HepG2 (cell line): ENCODE results near the gene ZBTB7B. TPM values are rescaled to one million over a fixed set of nuclear protein-coding genes. Genes with fewer than 3 reads are reported as not detected.

Source experiments
- ATAC-seq: fragments of 200-7000 bp; cut with Tn5 transposase; 3 replicates; pipeline ENCODE4 v1.9.1; 2020; ENCODE audit warnings: mild to moderate bottlenecking, moderate library complexity
- BruUV-seq: library from RNA; stranded (reverse); fragments of 400-500 nt; replicated peaks from 2 replicates; lab custom pipeline; 2021; lab: Mats Ljungman, UMichigan
- CTCF ChIA-PET: fragments of 300-600 bp; formaldehyde crosslinking; extraction: SDS; loops from one replicate; lab custom pipeline; 2021; ENCODE audit warnings: low total read pairs, inconsistent platforms, low intra/inter-chr PET ratio; lab: Yijun Ruan, JAX
- POLR2A ChIA-PET: fragments of 350-600 bp; sonication (Branson Sonifier 250); formaldehyde crosslinking; loops from one replicate; lab custom pipeline; 2020; ENCODE audit warnings: antibody characterized with exemption, inconsistent platforms; lab: Yijun Ruan, JAX
- DNase-seq: peaks from one replicate; pipeline ENCODE4 v3.0.0-alpha.2; 2015; ENCODE audit warnings: low spot score
- FAIRE-seq: peaks from 3 replicates; lab custom pipeline; 2011; peaks lifted over from hg19 to GRCh38; lab: Jason Lieb, UNC
- H2AFZ ChIP-seq: one replicate; pipeline ENCODE4 v1.6.1; 2011; ENCODE audit warnings: low read length, inconsistent platforms
- H3K27ac ChIP-seq: fragments of 300-600 bp; 3 replicates; pipeline ENCODE4 v1.8.0; 2011; ENCODE audit warnings: mixed run types, mild to moderate bottlenecking, mixed read lengths, low read length, inconsistent platforms; ENCODE audit not compliant: insufficient read depth; ENCODE audit errors: extremely low read length
- H3K27me3 ChIP-seq, 2 experiments: fragments of 200-600 bp in 1 of 2; 2 replicates in 1 of 2; 3 replicates in 1 of 2; pipeline versions ENCODE4 v1.6.0 to v1.8.0; 2011; ENCODE audit warnings: low read length in 2 of 2, mild to moderate bottlenecking in 2 of 2, moderate library complexity in 2 of 2, inconsistent platforms in 1 of 2; ENCODE audit not compliant: insufficient read depth in 2 of 2, control insufficient read depth in 1 of 2
- H3K36me3 ChIP-seq, 2 experiments: fragments of 200-600 bp in 1 of 2; replicated peaks in 1 of 2; 2 replicates in 1 of 2; 3 replicates in 1 of 2; pipeline versions ENCODE4 v1.5.1 to v1.8.0; 2011; ENCODE audit warnings: low read length in 2 of 2, inconsistent platforms in 1 of 2; ENCODE audit not compliant: insufficient read depth in 2 of 2, control insufficient read depth in 1 of 2
- H3K4me1 ChIP-seq: 2 replicates; pipeline ENCODE4 v1.5.1; 2012; ENCODE audit warnings: low read length, inconsistent platforms; ENCODE audit not compliant: insufficient read depth
- H3K4me2 ChIP-seq: 2 replicates; pipeline ENCODE4 v1.6.0; 2011; ENCODE audit warnings: low read depth, low read length, inconsistent platforms
- H3K4me3 ChIP-seq, 3 experiments: fragments of 200-600 bp in 1 of 3; sonication (generic), shearing (Covaris generic) in 1 of 3; replicated peaks in 1 of 3; 2 replicates each; pipeline ENCODE4 v1.5.1; 2011 to 2016; ENCODE audit warnings: low read length in 3 of 3, inconsistent platforms in 2 of 3, low read depth in 2 of 3, mild to moderate bottlenecking in 2 of 3, control low read depth in 1 of 3, mixed read lengths in 1 of 3; ENCODE audit not compliant: insufficient read depth in 1 of 3
- H3K79me2 ChIP-seq: one replicate; pipeline ENCODE4 v1.6.1; 2011; ENCODE audit warnings: low read length, inconsistent platforms; ENCODE audit not compliant: insufficient read depth
- H3K9ac ChIP-seq: 2 replicates; pipeline ENCODE4 v1.6.0; 2011; ENCODE audit warnings: mild to moderate bottlenecking, low read depth, low read length, inconsistent platforms; ENCODE audit not compliant: insufficient read depth
- H3K9me3 ChIP-seq: 2 replicates; pipeline ENCODE4 v1.5.1; 2012; ENCODE audit warnings: mild to moderate bottlenecking, low read length
- H4K20me1 ChIP-seq: 2 replicates; pipeline ENCODE4 v1.6.0; 2011; ENCODE audit warnings: inconsistent platforms, mild to moderate bottlenecking, low read length, moderate library complexity; ENCODE audit not compliant: insufficient read depth
- AKAP8 ChIP-seq: sonication (generic); formaldehyde crosslinking; IDR thresholded peaks from 2 replicates; pipeline ENCODE4 v1.5.1; 2020; ENCODE audit warnings: mild to moderate bottlenecking, missing genetic modification reagents
- CBX1 ChIP-seq: IDR thresholded peaks from one replicate; pipeline ENCODE4 v1.6.1; 2016; ENCODE audit warnings: antibody characterized with exemption, low read depth
- HOXA5 ChIP-seq: sonication (generic); formaldehyde crosslinking; IDR thresholded peaks from 2 replicates; pipeline ENCODE4 v1.4.0; 2020; ENCODE audit warnings: missing genetic modification reagents
- RELA ChIP-seq: sonication (generic); formaldehyde crosslinking; IDR thresholded peaks from 2 replicates; pipeline ENCODE4 v1.4.0; 2020; ENCODE audit warnings: missing genetic modification reagents
- THAP11 ChIP-seq: IDR thresholded peaks from 2 replicates; pipeline ENCODE4 v1.6.1; 2016; ENCODE audit warnings: missing biosample characterization, missing genetic modification reagents
- ZNF101 ChIP-seq: sonication (generic); formaldehyde crosslinking; IDR thresholded peaks from 2 replicates; pipeline ENCODE4 v1.4.0; 2020; ENCODE audit warnings: mild to moderate bottlenecking, low read depth, missing genetic modification reagents, borderline replicate concordance
- ZNF225 ChIP-seq: sonication (generic); formaldehyde crosslinking; IDR thresholded peaks from 2 replicates; pipeline ENCODE4 v1.4.0; 2020; ENCODE audit warnings: mild to moderate bottlenecking, missing genetic modification reagents
- ZNF430 ChIP-seq: sonication (generic); formaldehyde crosslinking; IDR thresholded peaks from 2 replicates; pipeline ENCODE4 v1.9.0; 2021; ENCODE audit warnings: mild to moderate bottlenecking, missing genetic modification reagents
- ZNF678 ChIP-seq: sonication (generic); formaldehyde crosslinking; IDR thresholded peaks from 2 replicates; pipeline ENCODE4 v1.4.0; 2020; ENCODE audit warnings: mild to moderate bottlenecking, missing genetic modification reagents
- ZNF777 ChIP-seq: sonication (generic); formaldehyde crosslinking; IDR thresholded peaks from 2 replicates; pipeline ENCODE4 v1.4.0; 2020; ENCODE audit warnings: missing genetic modification reagents
- WGBS: methylation state at CpG from one replicate; pipeline ENCODE4 v1.1.6; 2017; ENCODE audit warnings: low lambda C conversion rate; 5-methylcytosine and 5-hydroxymethylcytosine counted together
- in situ Hi-C: cut with HindIII; loops from 2 replicates; pipeline ENCODE4 v1.10.0; 2017; ENCODE audit warnings: low pct_unique_long_range_greater_than_20kb; ENCODE audit not compliant: extremely low pct_ligation_motif_present
- intact Hi-C: fragments of 100-400 bp; cut with micrococcal nuclease; formaldehyde crosslinking; loops from one replicate; pipeline ENCODE4 v1.10.0; 2022; ENCODE audit not compliant: unreplicated experiment
- polyA plus RNA-seq, 8 experiments: library from polyadenylated mRNA; depleted of rRNA in 3 of 8; stranded (reverse) in 7 of 8; unstranded in 1 of 8; fragments of >200 nt; fragmentation: Illumina TruSeq in 4 of 8; extraction: Trizol in 4 of 8; gene quantifications; 2 replicates each; pipeline versions ENCODE4 v1.2.1 to v1.2.3, GENCODE V29; 2011 to 2016; ENCODE audit warnings: low read depth in 4 of 8, missing spikeins in 1 of 8, mixed read lengths in 1 of 8; ENCODE audit not compliant: insufficient read depth in 1 of 8
- total RNA-seq, 5 experiments: library from RNA; depleted of rRNA; stranded (reverse); fragments of >200 nt; fragmentation: Illumina TruSeq; extraction: Trizol; gene quantifications; 2 replicates each; pipeline ENCODE4 v1.2.3, GENCODE V29; 2016; ENCODE audit warnings: low read depth in 1 of 5
- TF ChIP-seq, protein P1 (sequence below): sonication (generic); IDR thresholded peaks from 2 replicates; pipeline ENCODE4 v1.6.1; 2016; ENCODE audit warnings: low read depth, borderline replicate concordance
- TF ChIP-seq, protein P2 (sequence below): sonication (generic); formaldehyde crosslinking; IDR thresholded peaks from 2 replicates; pipeline ENCODE4 v1.4.0; 2020; ENCODE audit warnings: mild to moderate bottlenecking, missing genetic modification reagents
- TF ChIP-seq, protein P3 (sequence below): sonication (generic); formaldehyde crosslinking; conservative IDR thresholded peaks from 2 replicates; pipeline ENCODE4 v1.5.0; 2020; ENCODE audit warnings: missing genetic modification reagents
- TF ChIP-seq, protein P4 (sequence below): sonication (generic); formaldehyde crosslinking; IDR thresholded peaks from 2 replicates; pipeline ENCODE4 v1.4.0; 2020; ENCODE audit warnings: mild to moderate bottlenecking, low read depth, missing genetic modification reagents
- TF ChIP-seq, protein P5 (sequence below): sonication (generic); formaldehyde crosslinking; IDR thresholded peaks from 2 replicates; pipeline ENCODE4 v1.4.0; 2020; ENCODE audit warnings: missing genetic modification reagents, borderline replicate concordance
- TF ChIP-seq, protein P6 (sequence below): sonication (generic); formaldehyde crosslinking; IDR thresholded peaks from 2 replicates; pipeline ENCODE4 v1.5.1; 2020; ENCODE audit warnings: missing genetic modification reagents, mild to moderate bottlenecking, borderline replicate concordance

The ZBTB7B gene
- total and polyA plus RNA-seq, 2 of the 13 experiments (the other 11 are each of a cell fraction or from before 2014, with no cell fraction given): 15.5 to 17.5 TPM

- no peak for FAIRE-seq
- ATAC-seq: no peak
- Histone ChIP-seq H3K4me1 (peaks cover 27% of the 10 kb centered on the region), H3K9ac (no peak overlapping the region), H3K36me3 (no peaks in the 10 kb centered on the region), H4K20me1 (no peaks in the 10 kb centered on the region), H2AFZ (no peak overlapping the region), H3K4me2 (no peak overlapping the region), H3K27me3 (peaks cover 14 to 58% of the 10 kb centered on the region in 2 experiments), H3K9me3 (no peaks in the 10 kb centered on the region), H3K27ac (no peak overlapping the region), H3K79me2 (no peaks in the 10 kb centered on the region), H3K4me3 (no peak overlapping the region)
- ChIA-PET POLR2A (interaction anchor here (0.9 kb wide), 1 partner anchor 25 kb away, joined by 3 read pairs; the partner anchor contains the start of gene EFNA4), CTCF (no interaction called here)
- in situ Hi-C loops (no loop called here), intact Hi-C loops (no loop called here)
- BruUV-seq: no TSS peak
- DNase-seq: no peak
- TF ChIP-seq ZNF101 (CRISPR knock-in tag): no peak
- TF ChIP-seq, protein P1, sequence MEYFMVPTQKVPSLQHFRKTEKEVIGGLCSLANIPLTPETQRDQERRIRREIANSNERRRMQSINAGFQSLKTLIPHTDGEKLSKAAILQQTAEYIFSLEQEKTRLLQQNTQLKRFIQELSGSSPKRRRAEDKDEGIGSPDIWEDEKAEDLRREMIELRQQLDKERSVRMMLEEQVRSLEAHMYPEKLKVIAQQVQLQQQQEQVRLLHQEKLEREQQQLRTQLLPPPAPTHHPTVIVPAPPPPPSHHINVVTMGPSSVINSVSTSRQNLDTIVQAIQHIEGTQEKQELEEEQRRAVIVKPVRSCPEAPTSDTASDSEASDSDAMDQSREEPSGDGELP: no peak
- TF ChIP-seq, protein P2, sequence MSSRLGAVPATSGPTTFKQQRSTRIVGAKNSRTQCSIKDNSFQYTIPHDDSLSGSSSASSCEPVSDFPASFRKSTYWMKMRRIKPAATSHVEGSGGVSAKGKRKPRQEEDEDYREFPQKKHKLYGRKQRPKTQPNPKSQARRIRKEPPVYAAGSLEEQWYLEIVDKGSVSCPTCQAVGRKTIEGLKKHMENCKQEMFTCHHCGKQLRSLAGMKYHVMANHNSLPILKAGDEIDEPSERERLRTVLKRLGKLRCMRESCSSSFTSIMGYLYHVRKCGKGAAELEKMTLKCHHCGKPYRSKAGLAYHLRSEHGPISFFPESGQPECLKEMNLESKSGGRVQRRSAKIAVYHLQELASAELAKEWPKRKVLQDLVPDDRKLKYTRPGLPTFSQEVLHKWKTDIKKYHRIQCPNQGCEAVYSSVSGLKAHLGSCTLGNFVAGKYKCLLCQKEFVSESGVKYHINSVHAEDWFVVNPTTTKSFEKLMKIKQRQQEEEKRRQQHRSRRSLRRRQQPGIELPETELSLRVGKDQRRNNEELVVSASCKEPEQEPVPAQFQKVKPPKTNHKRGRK: no peak
- no peak for TF ChIP-seq HOXA5 (CRISPR knock-in tag)
- TF ChIP-seq CBX1: no peak
- no peak for TF ChIP-seq ZNF225 (CRISPR knock-in tag)
- TF ChIP-seq ZNF777 (CRISPR knock-in tag): no peak
- no peak for TF ChIP-seq ZNF678 (CRISPR knock-in tag)
- TF ChIP-seq, protein P3, sequence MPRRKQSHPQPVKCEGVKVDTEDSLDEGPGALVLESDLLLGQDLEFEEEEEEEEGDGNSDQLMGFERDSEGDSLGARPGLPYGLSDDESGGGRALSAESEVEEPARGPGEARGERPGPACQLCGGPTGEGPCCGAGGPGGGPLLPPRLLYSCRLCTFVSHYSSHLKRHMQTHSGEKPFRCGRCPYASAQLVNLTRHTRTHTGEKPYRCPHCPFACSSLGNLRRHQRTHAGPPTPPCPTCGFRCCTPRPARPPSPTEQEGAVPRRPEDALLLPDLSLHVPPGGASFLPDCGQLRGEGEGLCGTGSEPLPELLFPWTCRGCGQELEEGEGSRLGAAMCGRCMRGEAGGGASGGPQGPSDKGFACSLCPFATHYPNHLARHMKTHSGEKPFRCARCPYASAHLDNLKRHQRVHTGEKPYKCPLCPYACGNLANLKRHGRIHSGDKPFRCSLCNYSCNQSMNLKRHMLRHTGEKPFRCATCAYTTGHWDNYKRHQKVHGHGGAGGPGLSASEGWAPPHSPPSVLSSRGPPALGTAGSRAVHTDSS (CRISPR knock-in tag): no peak
- no peak for TF ChIP-seq ZNF430
- TF ChIP-seq, protein P4, sequence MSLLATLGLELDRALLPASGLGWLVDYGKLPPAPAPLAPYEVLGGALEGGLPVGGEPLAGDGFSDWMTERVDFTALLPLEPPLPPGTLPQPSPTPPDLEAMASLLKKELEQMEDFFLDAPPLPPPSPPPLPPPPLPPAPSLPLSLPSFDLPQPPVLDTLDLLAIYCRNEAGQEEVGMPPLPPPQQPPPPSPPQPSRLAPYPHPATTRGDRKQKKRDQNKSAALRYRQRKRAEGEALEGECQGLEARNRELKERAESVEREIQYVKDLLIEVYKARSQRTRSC: no peak
- TF ChIP-seq, protein P5, sequence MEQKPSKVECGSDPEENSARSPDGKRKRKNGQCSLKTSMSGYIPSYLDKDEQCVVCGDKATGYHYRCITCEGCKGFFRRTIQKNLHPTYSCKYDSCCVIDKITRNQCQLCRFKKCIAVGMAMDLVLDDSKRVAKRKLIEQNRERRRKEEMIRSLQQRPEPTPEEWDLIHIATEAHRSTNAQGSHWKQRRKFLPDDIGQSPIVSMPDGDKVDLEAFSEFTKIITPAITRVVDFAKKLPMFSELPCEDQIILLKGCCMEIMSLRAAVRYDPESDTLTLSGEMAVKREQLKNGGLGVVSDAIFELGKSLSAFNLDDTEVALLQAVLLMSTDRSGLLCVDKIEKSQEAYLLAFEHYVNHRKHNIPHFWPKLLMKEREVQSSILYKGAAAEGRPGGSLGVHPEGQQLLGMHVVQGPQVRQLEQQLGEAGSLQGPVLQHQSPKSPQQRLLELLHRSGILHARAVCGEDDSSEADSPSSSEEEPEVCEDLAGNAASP: no peak
- no peak for TF ChIP-seq THAP11 (CRISPR knock-in tag)
- TF ChIP-seq, protein P6, sequence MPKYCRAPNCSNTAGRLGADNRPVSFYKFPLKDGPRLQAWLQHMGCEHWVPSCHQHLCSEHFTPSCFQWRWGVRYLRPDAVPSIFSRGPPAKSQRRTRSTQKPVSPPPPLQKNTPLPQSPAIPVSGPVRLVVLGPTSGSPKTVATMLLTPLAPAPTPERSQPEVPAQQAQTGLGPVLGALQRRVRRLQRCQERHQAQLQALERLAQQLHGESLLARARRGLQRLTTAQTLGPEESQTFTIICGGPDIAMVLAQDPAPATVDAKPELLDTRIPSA (CRISPR knock-in tag): no peak
- TF ChIP-seq AKAP8: no peak
- TF ChIP-seq RELA (CRISPR knock-in tag): no peak
- WGBS: 30% methylated on average over 6 of the region's 6 CpGs
Observed at GRCh38 chr1:155037851-155038441, 35.3 kb downstream of the ZBTB7B start.
